Tibial artery (tissue), 4 donors: Measurements from ENCODE around the gene CFAP77.

Experiments used
- DNase-seq, 2 donors: peaks; one replicate each; pipeline ENCODE4 v3.0.0-alpha.2; 2019
- H3K27ac ChIP-seq, 2 donors: fragments of 200-600 bp; sonication (generic) in 1 of 2; 1 replicate in 1 of 2; 2 replicates in 1 of 2; pipeline ENCODE4 v1.5.1; 2018 to 2019; ENCODE audit warnings: mild to moderate bottlenecking in 1 of 2
- H3K27me3 ChIP-seq, 2 donors: fragments of 200-600 bp; sonication (generic) in 1 of 2; one replicate each; pipeline versions ENCODE4 v1.5.1 to v1.6.0; 2016 to 2019
- H3K36me3 ChIP-seq, 3 donors: fragments of 200-600 bp; sonication (generic) in 2 of 3; one replicate each; pipeline ENCODE4 v1.5.1; 2016 to 2019; ENCODE audit warnings: mild to moderate bottlenecking in 2 of 3
- H3K4me1 ChIP-seq, 4 donors: fragments of 200-600 bp; sonication (generic) in 2 of 4; 1 replicate in 3 of 4; 2 replicates in 1 of 4; pipeline ENCODE4 v1.5.1; 2016 to 2019
- H3K4me3 ChIP-seq, 2 donors: fragments of 200-600 bp; sonication (generic) in 1 of 2; 1 replicate in 1 of 2; 2 replicates in 1 of 2; pipeline ENCODE4 v1.5.1; 2018 to 2019; ENCODE audit warnings: mild to moderate bottlenecking in 2 of 2
- H3K9me3 ChIP-seq, 3 donors: fragments of 200-600 bp; sonication (generic) in 1 of 3; one replicate each; pipeline ENCODE4 v1.5.1; 2016 to 2019
- CTCF ChIP-seq, 2 experiments: fragments of 200-600 bp in 1 of 2; fragments of 450-650 bp in 1 of 2; IDR thresholded peaks; one replicate each; pipeline ENCODE4 v1.5.1; 2017 to 2019; ENCODE audit warnings: antibody characterized with exemption in 2 of 2, mild to moderate bottlenecking in 1 of 2, moderate library complexity in 1 of 2
- intact Hi-C: fragments of 100-400 bp; cut with DNase I; formaldehyde crosslinking; loops from one replicate; pipeline ENCODE4 v1.15.0; 2023; ENCODE audit warnings: low total_unique reads

The CFAP77 gene

DNA sequence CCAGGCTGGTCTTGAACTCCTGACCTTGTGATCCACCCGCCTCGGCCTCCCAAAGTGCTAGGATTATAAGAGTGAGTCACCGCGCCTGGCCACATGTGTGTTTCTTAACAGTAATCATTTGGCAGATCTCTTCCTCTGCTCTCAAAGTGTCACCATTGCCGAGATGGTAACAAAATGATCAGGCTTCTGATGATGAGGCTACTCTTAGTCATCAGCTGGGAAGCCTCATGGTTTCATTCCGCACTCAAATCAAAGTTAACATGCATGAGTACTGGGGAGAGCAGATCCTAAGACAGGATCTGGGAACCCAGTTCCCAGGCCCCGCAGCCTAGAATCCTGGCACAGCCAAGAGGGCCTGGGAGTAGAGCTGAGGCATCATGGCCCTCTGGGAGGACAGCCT, 199.8 kb downstream of the CFAP77 start:
- intact Hi-C loops = no loop called here
- peaks cover 57 to 99% (median 92%) of the 10 kb centered on the region in 3 donors for H3K36me3 ChIP-seq
- H3K4me1 ChIP-seq = no peaks in the 10 kb centered on the region
- H3K4me3 ChIP-seq = no peak overlapping the region
- no peaks in the 10 kb centered on the region for H3K27me3 ChIP-seq
- H3K9me3 ChIP-seq = no peaks in the 10 kb centered on the region
- DNase-seq = no peak
- no peak overlapping the region for H3K27ac ChIP-seq
- no peak for TF ChIP-seq CTCF (IDR thresholded peaks at IDR 0.05)

DNA sequence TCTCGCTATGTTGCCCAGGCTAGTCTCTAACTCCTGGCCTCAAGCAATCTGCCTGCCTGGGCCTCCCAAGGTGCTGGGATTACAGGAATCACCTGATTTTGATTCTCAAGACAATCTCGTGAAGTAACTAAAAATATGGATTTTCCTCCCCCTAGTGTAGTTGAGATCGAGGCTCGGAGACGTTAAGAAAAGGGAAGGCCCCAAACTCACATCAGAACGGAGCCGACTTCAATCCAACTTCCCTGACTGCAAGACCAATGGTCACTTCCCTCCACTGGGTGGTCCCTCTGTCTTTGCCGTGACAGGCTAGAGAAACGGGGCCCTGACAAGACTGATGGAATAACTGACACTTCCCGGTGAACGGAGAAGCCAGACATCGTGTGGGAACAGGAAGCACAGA, 200.7 kb downstream of the CFAP77 start:
- Histone ChIP-seq H3K9me3 (no peaks in the 10 kb centered on the region), H3K4me1 (no peaks in the 10 kb centered on the region), H3K36me3 (peaks cover 62 to 100% (median 92%) of the 10 kb centered on the region in 3 donors), H3K27ac (no peak overlapping the region), H3K4me3 (no peak overlapping the region), H3K27me3 (no peaks in the 10 kb centered on the region)
- intact Hi-C loops = no loop called here
- TF ChIP-seq CTCF (IDR thresholded peaks at IDR 0.05) = no peak
- no peak for DNase-seq

GRCh38 chr9:132614324-132614723, 204.3 kb downstream of the CFAP77 start:
- Histone ChIP-seq H3K9me3 (no peaks in the 10 kb centered on the region), H3K4me1 (no peaks in the 10 kb centered on the region), H3K27me3 (no peaks in the 10 kb centered on the region), H3K27ac (no peak overlapping the region), H3K4me3 (no peak overlapping the region), H3K36me3 (peaks cover 84 to 100% (median 97%) of the 10 kb centered on the region in 3 donors)
- TF ChIP-seq CTCF (IDR thresholded peaks at IDR 0.05) = no peak
- DNase-seq = no peak
- intact Hi-C loops = no loop called here

GRCh38 chr9:132615774-132616173, 205.8 kb downstream of the CFAP77 start:
- H3K36me3 ChIP-seq = peaks cover 71 to 97% (median 89%) of the 10 kb centered on the region in 3 donors
- no peak for TF ChIP-seq CTCF (IDR thresholded peaks at IDR 0.05)
- no peak for DNase-seq

GRCh38 chr9:132616725-132617124, 206.7 kb downstream of the CFAP77 start:
- no peaks in the 10 kb centered on the region for H3K9me3 ChIP-seq
- no peak for TF ChIP-seq CTCF (IDR thresholded peaks at IDR 0.05)
- intact Hi-C loops = no loop called here
- H3K27ac ChIP-seq = no peak overlapping the region
- H3K36me3 ChIP-seq = peaks cover 61 to 95% (median 85%) of the 10 kb centered on the region in 3 donors
- no peak overlapping the region for H3K4me3 ChIP-seq
- DNase-seq = no peak
- H3K4me1 ChIP-seq = no peaks in the 10 kb centered on the region
- no peaks in the 10 kb centered on the region for H3K27me3 ChIP-seq

More at GRCh38 chr9:132615774-132616173, 205.8 kb downstream of the CFAP77 start:
- Histone ChIP-seq H3K4me1 (no peaks in the 10 kb centered on the region), H3K27me3 (no peaks in the 10 kb centered on the region), H3K27ac (no peak overlapping the region), H3K4me3 (no peak overlapping the region), H3K9me3 (no peaks in the 10 kb centered on the region)
- intact Hi-C loops = no loop called here

DNA sequence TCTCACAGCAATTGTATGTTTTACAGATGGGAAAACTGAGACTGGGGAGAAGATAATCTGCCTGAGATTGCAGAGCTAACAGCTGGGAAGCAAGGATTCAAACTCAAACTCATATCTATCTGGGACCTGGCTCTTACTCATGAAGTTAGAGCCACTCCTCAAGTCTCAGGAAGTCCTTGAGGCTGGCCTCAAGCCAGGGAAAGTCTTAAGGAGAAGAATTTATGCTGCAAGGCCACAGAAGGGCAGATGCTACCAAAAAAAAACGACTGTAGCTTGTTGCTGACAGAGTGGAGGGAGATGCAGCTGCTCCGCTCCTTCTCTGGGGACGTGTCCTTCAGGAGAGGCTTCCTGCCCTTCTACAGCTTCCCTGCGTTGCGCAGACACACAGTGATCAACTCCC, 212.1 kb downstream of the CFAP77 start:
- Histone ChIP-seq H3K4me3 (no peak overlapping the region), H3K27me3 (no peaks in the 10 kb centered on the region), H3K27ac (no peak overlapping the region), H3K36me3 (peaks cover 60 to 86% (median 60%) of the 10 kb centered on the region in 3 donors), H3K4me1 (no peaks in the 10 kb centered on the region), H3K9me3 (no peaks in the 10 kb centered on the region)
- no peak for DNase-seq
- intact Hi-C loops = no loop called here
- TF ChIP-seq CTCF (IDR thresholded peaks at IDR 0.05) = no peak
